H1 (cell line): ENCODE measurements around the gene ZNF396. TPM values are rescaled to one million over a fixed set of nuclear protein-coding genes. Genes with fewer than 3 reads are reported as not detected.

Experiments
- CTCF ChIA-PET: fragments of 300-600 bp; sonication (Branson Sonifier 250); formaldehyde crosslinking; loops from one replicate; lab custom pipeline; 2021; ENCODE audit not compliant: partially characterized antibody; lab: Charles Lee
- POLR2A ChIA-PET: fragments of 300-600 bp; sonication (Branson Sonifier 250); formaldehyde crosslinking; loops from one replicate; lab custom pipeline; 2021; ENCODE audit warnings: inconsistent platforms; ENCODE audit not compliant: partially characterized antibody; lab: Charles Lee
- DNase-seq, 2 experiments: peaks; one replicate each; pipeline versions ENCODE4 v3.0.0 to v3.0.0-alpha.2; 2010 to 2022; ENCODE audit warnings: low spot score in 2 of 2, low read depth in 1 of 2, mixed read lengths in 1 of 2
- FAIRE-seq: peaks from 2 replicates; lab custom pipeline; 2011; peaks lifted over from hg19 to GRCh38; lab: Jason Lieb, UNC
- H2AFZ ChIP-seq: 2 replicates; pipeline ENCODE4 v1.8.1; 2012; ENCODE audit warnings: low read length, inconsistent platforms
- H2AK5ac ChIP-seq: 2 replicates; pipeline ENCODE4 v1.6.1; 2013; ENCODE audit warnings: low read depth, low read length
- H2BK120ac ChIP-seq: replicated peaks from 2 replicates; pipeline ENCODE3; 2013; ENCODE audit warnings: low read depth, low read length, inconsistent platforms
- H2BK12ac ChIP-seq: 2 replicates; pipeline ENCODE4 v1.6.1; 2013; ENCODE audit warnings: low read depth, low read length
- H2BK15ac ChIP-seq: 2 replicates; pipeline ENCODE4 v1.6.1; 2013; ENCODE audit warnings: low read length
- H2BK20ac ChIP-seq: 2 replicates; pipeline ENCODE4 v1.6.1; 2013; ENCODE audit warnings: low read length
- H2BK5ac ChIP-seq: 2 replicates; pipeline ENCODE4 v1.6.1; 2013; ENCODE audit warnings: low read depth, low read length
- H3K14ac ChIP-seq: 2 replicates; pipeline ENCODE4 v1.6.1; 2013; ENCODE audit warnings: inconsistent platforms; ENCODE audit not compliant: insufficient read length
- H3K18ac ChIP-seq: 2 replicates; pipeline ENCODE4 v1.6.1; 2013; ENCODE audit warnings: low read length; ENCODE audit errors: extremely low read depth
- H3K23ac ChIP-seq: 2 replicates; pipeline ENCODE4 v1.6.1; 2013; ENCODE audit warnings: inconsistent platforms; ENCODE audit not compliant: insufficient read length
- H3K23me2 ChIP-seq: 2 replicates; pipeline ENCODE4 v1.6.1; 2013; ENCODE audit warnings: low read depth, low read length
- H3K27ac ChIP-seq: 2 replicates; pipeline ENCODE4 v1.6.1; 2011; ENCODE audit warnings: low read depth, low read length, inconsistent platforms
- H3K27me3 ChIP-seq, 4 experiments: replicated peaks in 1 of 4; 1 replicate in 1 of 4; 2 replicates in 3 of 4; pipeline versions ENCODE4 v1.6.1 to v1.8.1; 2011 to 2013; ENCODE audit warnings: low read length in 3 of 4, mild to moderate bottlenecking in 3 of 4, inconsistent platforms in 2 of 4, mixed read lengths in 2 of 4, moderate library complexity in 1 of 4; ENCODE audit not compliant: control insufficient read depth in 3 of 4, insufficient read depth in 3 of 4; ENCODE audit errors: extremely low read depth in 1 of 4
- H3K36me3 ChIP-seq, 4 experiments: 2 replicates each; pipeline versions ENCODE4 v1.6.1 to v1.8.1; 2011 to 2013; ENCODE audit warnings: mild to moderate bottlenecking in 4 of 4, low read length in 3 of 4, moderate library complexity in 2 of 4, control low read depth in 1 of 4, inconsistent platforms in 1 of 4; ENCODE audit not compliant: insufficient read depth in 4 of 4, control insufficient read depth in 2 of 4
- H3K4ac ChIP-seq: replicated peaks from 2 replicates; pipeline ENCODE3; 2013; ENCODE audit warnings: low read length, low read depth, mixed read lengths, inconsistent platforms; ENCODE audit not compliant: insufficient read length
- H3K4me1 ChIP-seq, 4 experiments: replicated peaks in 1 of 4; 1 replicate in 1 of 4; 2 replicates in 3 of 4; pipeline versions ENCODE4 v1.6.1 to v1.8.1; 2011 to 2013; ENCODE audit warnings: low read length in 3 of 4, inconsistent platforms in 2 of 4, mixed read lengths in 1 of 4; ENCODE audit not compliant: insufficient read depth in 4 of 4, control insufficient read depth in 3 of 4
- H3K4me2 ChIP-seq, 2 experiments: 2 replicates each; pipeline versions ENCODE4 v1.6.1 to v1.8.1; 2011 to 2013; ENCODE audit warnings: low read depth in 2 of 2, low read length in 2 of 2, control low read depth in 1 of 2, inconsistent platforms in 1 of 2, mild to moderate bottlenecking in 1 of 2; ENCODE audit not compliant: insufficient read depth in 1 of 2
- H3K4me3 ChIP-seq, 4 experiments: fragments of 200-600, 300-600 bp in 1 of 4; sonication (generic), shearing (Covaris generic), sonication (Bioruptor Twin) in 1 of 4; 2 replicates each; pipeline versions ENCODE4 v1.5.1 to v1.8.1; 2011 to 2016; ENCODE audit warnings: low read length in 4 of 4, low read depth in 3 of 4, control low read depth in 2 of 4, inconsistent platforms in 2 of 4, mild to moderate bottlenecking in 2 of 4, mixed read lengths in 1 of 4, moderate library complexity in 1 of 4; ENCODE audit not compliant: insufficient read depth in 2 of 4; ENCODE audit errors: extremely low read depth in 1 of 4
- H3K56ac ChIP-seq: replicated peaks from 2 replicates; pipeline ENCODE3; 2013; ENCODE audit warnings: low read depth, mild to moderate bottlenecking, mixed read lengths, low read length, inconsistent platforms; ENCODE audit not compliant: insufficient read length
- H3K79me1 ChIP-seq: 2 replicates; pipeline ENCODE4 v1.6.1; 2013; ENCODE audit warnings: low read depth, low read length, control low read depth
- H3K79me2 ChIP-seq, 2 experiments: 2 replicates each; pipeline versions ENCODE4 v1.6.1 to v1.8.1; 2012 to 2013; ENCODE audit warnings: low read length in 2 of 2, mild to moderate bottlenecking in 2 of 2, inconsistent platforms in 1 of 2; ENCODE audit not compliant: insufficient read depth in 2 of 2, control insufficient read depth in 1 of 2
- H3K9ac ChIP-seq, 4 experiments: replicated peaks in 1 of 4; 1 replicate in 1 of 4; 2 replicates in 3 of 4; pipeline versions ENCODE4 v1.6.1 to v1.8.1; 2011 to 2013; ENCODE audit warnings: low read depth in 3 of 4, low read length in 3 of 4, control low read depth in 2 of 4, mild to moderate bottlenecking in 2 of 4, moderate library complexity in 2 of 4, inconsistent platforms in 1 of 4; ENCODE audit errors: extremely low read depth in 1 of 4
- H3K9me3 ChIP-seq, 2 experiments: 2 replicates each; pipeline versions ENCODE4 v1.6.1 to v1.8.1; 2012 to 2013; ENCODE audit warnings: mild to moderate bottlenecking in 2 of 2, moderate library complexity in 2 of 2, control low read depth in 1 of 2, inconsistent platforms in 1 of 2, low read depth in 1 of 2, low read length in 1 of 2, mixed read lengths in 1 of 2; ENCODE audit not compliant: insufficient read depth in 2 of 2
- H4K20me1 ChIP-seq, 2 experiments: replicated peaks in 1 of 2; 2 replicates each; pipeline versions ENCODE3 to v1.8.1; 2011 to 2013; ENCODE audit warnings: inconsistent platforms in 2 of 2, low read length in 2 of 2, mild to moderate bottlenecking in 1 of 2; ENCODE audit not compliant: insufficient read depth in 2 of 2, control insufficient read depth in 1 of 2
- H4K5ac ChIP-seq: 2 replicates; pipeline ENCODE4 v1.6.1; 2013; ENCODE audit warnings: low read length, low read depth, mixed read lengths, inconsistent platforms; ENCODE audit not compliant: insufficient read length
- H4K8ac ChIP-seq: 2 replicates; pipeline ENCODE4 v1.8.0; 2013; ENCODE audit warnings: mild to moderate bottlenecking, moderate library complexity, low read length, inconsistent platforms; ENCODE audit not compliant: insufficient read depth; ENCODE audit errors: extremely low read depth
- H4K91ac ChIP-seq: replicated peaks from 2 replicates; pipeline ENCODE3; 2013; ENCODE audit warnings: low read length, mixed read lengths, inconsistent platforms; ENCODE audit not compliant: insufficient read length
- HDAC2 ChIP-seq, 2 experiments: fragments of 300-600 bp in 1 of 2; sonication (generic) in 1 of 2; IDR thresholded peaks; 2 replicates each; pipeline ENCODE4 v1.6.1; 2011 to 2012; ENCODE audit warnings: low read depth in 2 of 2, low read length in 2 of 2, mild to moderate bottlenecking in 2 of 2, moderate library complexity in 2 of 2, borderline replicate concordance in 1 of 2, inconsistent platforms in 1 of 2
- RNF2 ChIP-seq: fragments of 200-900, 300-1000 bp; sonication (generic); IDR thresholded peaks from 2 replicates; pipeline ENCODE4 v1.7.1; 2016; ENCODE audit warnings: borderline replicate concordance, low read depth, mild to moderate bottlenecking, antibody characterized with exemption, low read length; ENCODE audit not compliant: poor library complexity, severe bottlenecking; ENCODE audit errors: missing control alignments
- RXRA ChIP-seq: IDR thresholded peaks from 2 replicates; pipeline ENCODE4 v1.6.1; 2011; ENCODE audit warnings: low read depth, mild to moderate bottlenecking, low read length, moderate library complexity; ENCODE audit not compliant: insufficient read depth
- SIRT6 ChIP-seq: IDR thresholded peaks from one replicate; pipeline ENCODE4 v1.7.1; 2012; ENCODE audit warnings: low read length, inconsistent platforms
- ZNF274 ChIP-seq: IDR thresholded peaks from 2 replicates; pipeline ENCODE4 v1.7.0; 2012; ENCODE audit warnings: low read length, borderline replicate concordance; ENCODE audit errors: extremely low read depth
- WGBS, 2 experiments: shearing (Covaris generic) in 1 of 2; methylation state at CpG; one replicate each; pipeline versions ENCODE4 v1.1.6 to v1.1.7; 2013 to 2015; ENCODE audit warnings: low lambda C conversion rate in 2 of 2, mixed read lengths in 2 of 2, inconsistent platforms in 1 of 2, low coverage in 1 of 2, missing lambda C conversion rate in 1 of 2; ENCODE audit not compliant: insufficient replicate concordance in 2 of 2, insufficient coverage in 1 of 2, insufficient read length in 1 of 2; ENCODE audit errors: extremely low coverage in 1 of 2, missing lambda C conversion rate in 1 of 2; 5-methylcytosine and 5-hydroxymethylcytosine counted together
- polyA plus RNA-seq, 7 experiments: library from polyadenylated mRNA; depleted of rRNA in 3 of 7; stranded (reverse) in 5 of 7; unstranded in 2 of 7; fragments of >200 nt in 5 of 7; fragments of 200-250 nt in 2 of 7; gene quantifications; 1 replicate in 5 of 7; 2 replicates in 1 of 7; 4 replicates in 1 of 7; pipeline versions ENCODE4 v1.2.1 to v1.2.3, GENCODE V29; 2011 to 2013; ENCODE audit warnings: missing spikeins in 2 of 7, mixed read lengths in 2 of 7
- total RNA-seq: library from RNA; stranded (reverse); fragmentation: NEBNext Ultra II Directional; extraction: Animal tissue kit (Norgen Biotek cat#: 25700); gene quantifications from 2 replicates; pipeline ENCODE4 v1.2.1, GENCODE V29; 2021

ZNF396 gene
- total and polyA plus RNA-seq, 2 of the 8 experiments (the other 6 are each of a cell fraction or from before 2014, with no cell fraction given): 0.44 to 0.74 TPM

DNA sequence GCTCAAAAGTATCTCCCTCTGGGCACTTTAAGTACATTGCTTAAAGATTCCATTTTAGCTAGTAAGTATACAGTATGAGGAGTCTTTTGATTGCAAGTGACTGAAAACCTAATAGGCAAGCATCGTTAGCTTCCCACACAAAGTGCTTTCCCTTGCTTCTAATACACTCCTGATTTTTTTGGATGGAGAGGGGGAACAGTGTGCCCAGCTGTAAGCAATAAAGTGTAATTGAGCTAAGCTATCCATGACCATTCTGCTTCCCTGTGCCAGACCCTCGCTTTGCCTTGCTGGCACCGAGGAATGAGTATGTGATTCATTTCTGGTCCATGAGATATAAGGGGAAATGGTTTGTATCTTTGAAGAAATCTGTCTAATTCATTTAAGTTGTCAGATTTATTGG, 29.1 kb downstream of the ZNF396 start:
- H2BK5ac ChIP-seq: no peak overlapping the region
- H2BK15ac ChIP-seq: no peak overlapping the region
- no peak overlapping the region for H3K9ac ChIP-seq
- no peak overlapping the region for H3K23ac ChIP-seq
- H2BK20ac ChIP-seq: no peak overlapping the region
- no peak overlapping the region for H3K4me3 ChIP-seq
- no peak overlapping the region for H2BK12ac ChIP-seq
- ChIA-PET CTCF (interaction anchor here (0.6 to 1.2 kb wide), 2 partner anchors 16 to 49 kb away, joined by 3 to 4 read pairs; no protein-coding TSS in a partner anchor), POLR2A (interaction anchor here (0.6 to 0.7 kb wide), 2 partner anchors 9 to 118 kb away, joined by 3 read pairs; no protein-coding TSS in a partner anchor)
- H3K14ac ChIP-seq: no peak overlapping the region
- 0 out of 2 replicates have a peak, but pooled peaks cover 7% of the 10 kb centered on the region for H3K23me2 ChIP-seq
- H4K91ac ChIP-seq: no peak overlapping the region
- no peak overlapping the region for H4K8ac ChIP-seq
- no peaks in the 10 kb centered on the region for H3K36me3 ChIP-seq
- 86% methylated on average over 3 of the region's 3 CpGs; no CpG with 5 or more reads in 1 of the 2 experiments for WGBS, 2 experiments
- H2AK5ac ChIP-seq: no peak overlapping the region
- peaks cover 0 to 5% (median 1%) of the 10 kb centered on the region in 4 experiments; a peak in 3 of 7 replicates for H3K4me1 ChIP-seq
- no peak overlapping the region for H2AFZ ChIP-seq
- H3K4me2 ChIP-seq: no peak overlapping the region
- H3K79me2 ChIP-seq: peaks cover 8% of the 10 kb centered on the region in 2 experiments
- DNase-seq (no peak), FAIRE-seq (no peak)
- H3K18ac ChIP-seq: no peak overlapping the region
- no peak overlapping the region for H3K27ac ChIP-seq
- H2BK120ac ChIP-seq: no peak overlapping the region
- H3K27me3 ChIP-seq: no peaks in the 10 kb centered on the region
- no peaks in the 10 kb centered on the region for H3K79me1 ChIP-seq
- no peak overlapping the region for H3K4ac ChIP-seq
- H4K20me1 ChIP-seq: peaks cover 0 to 7% of the 10 kb centered on the region in 2 experiments
- TF ChIP-seq SIRT6 (no peak), RNF2 (no peak), ZNF274 (no peak), RXRA (no peak), HDAC2 (IDR thresholded peaks at IDR 0.05; ENCODE audit: borderline replicate concordance in 1 of 2, low read depth in 2 of 2, low read length in 2 of 2) (no peak)
- H4K5ac ChIP-seq: no peak overlapping the region
- peaks cover 18 to 19% of the 10 kb centered on the region in 2 experiments for H3K9me3 ChIP-seq
- H3K56ac ChIP-seq: no peak overlapping the region
